Liver (tissue), 3 donors: ENCODE results near the gene MEN1.

Experiments
- CTCF ChIP-seq: fragments of 150-350 bp; IDR thresholded peaks from 2 replicates; pipeline ENCODE4 v1.5.1; 2017; ENCODE audit warnings: improper control_type of control experiment, low read depth, low read length; ENCODE audit not compliant: missing input control
- EGR1 ChIP-seq, 2 donors: IDR thresholded peaks; 2 replicates each; pipeline ENCODE4 v1.6.1; 2016 to 2018; ENCODE audit warnings: antibody characterized with exemption in 2 of 2, low read depth in 2 of 2
- GABPA ChIP-seq, 2 donors: IDR thresholded peaks in 1 of 2; conservative IDR thresholded peaks in 1 of 2; 2 replicates each; pipeline ENCODE4 v1.6.1; 2016; ENCODE audit warnings: antibody characterized with exemption in 2 of 2, mild to moderate bottlenecking in 1 of 2, moderate library complexity in 1 of 2
- RAD21 ChIP-seq, 2 donors: IDR thresholded peaks; 2 replicates each; pipeline ENCODE4 v1.6.1; 2016; ENCODE audit warnings: antibody characterized with exemption in 2 of 2, mild to moderate bottlenecking in 2 of 2
- REST ChIP-seq: IDR thresholded peaks from 2 replicates; pipeline ENCODE4 v1.6.1; 2016; ENCODE audit warnings: antibody characterized with exemption, mild to moderate bottlenecking
- TAF1 ChIP-seq: conservative IDR thresholded peaks from 2 replicates; pipeline ENCODE4 v1.6.1; 2016; ENCODE audit warnings: antibody characterized with exemption, mild to moderate bottlenecking
- TF ChIP-seq, protein P1 (sequence below): IDR thresholded peaks from 2 replicates; pipeline ENCODE4 v1.6.1; 2016; ENCODE audit warnings: antibody characterized with exemption
- donor health status: healthy.
- donor health status: healthy.

DNA sequence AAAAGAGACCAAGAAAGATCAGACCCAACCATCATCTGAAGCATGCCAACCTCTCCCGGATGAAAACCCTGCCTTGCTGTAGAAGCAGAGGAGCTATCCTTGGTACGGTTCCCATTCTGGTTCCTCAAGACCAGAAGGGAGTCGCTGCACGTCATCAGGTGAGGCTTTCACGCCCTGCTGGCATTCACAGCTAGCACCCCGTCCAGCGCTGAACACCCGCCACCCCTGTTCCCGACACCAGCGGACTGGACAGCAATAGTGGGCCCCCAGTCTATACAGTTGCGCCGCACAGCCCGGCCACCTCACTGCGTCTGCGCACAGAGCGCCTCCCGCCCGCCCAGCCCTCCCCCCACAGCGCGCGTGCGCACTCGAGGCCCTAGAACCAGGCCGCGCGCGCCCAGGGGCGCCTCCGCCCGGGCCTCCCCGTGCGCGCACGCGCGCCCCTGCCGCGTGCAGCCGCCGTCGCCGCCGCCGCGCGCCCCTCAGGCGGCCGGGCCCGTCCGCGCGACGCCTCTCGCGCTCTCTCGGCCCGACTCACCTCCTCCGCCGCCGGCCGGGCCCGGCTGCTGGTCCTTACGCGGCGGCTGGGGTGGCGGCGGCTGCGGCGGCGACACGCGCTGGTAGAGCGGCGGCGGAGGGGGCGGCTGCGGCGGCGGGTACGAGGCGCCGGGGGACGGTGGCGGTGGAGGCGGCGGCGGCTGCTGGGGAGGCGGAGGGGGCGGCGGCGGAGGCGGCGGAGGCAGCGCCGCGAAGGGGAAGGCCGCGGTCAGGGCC is 32.7 kb downstream of the MEN1 start:
- TF ChIP-seq EGR1 (IDR thresholded peaks at IDR 0.05; ENCODE audit: low read depth in 2 of 2) (no peak), GABPA (IDR thresholded peaks at IDR 0.05 in 1 of 2, conservative IDR thresholded peaks at IDR 0.05 in 1 of 2) (no peak), CTCF (no peak), TAF1 (no peak), REST (peak; percentile 61), RAD21 (IDR thresholded peaks at IDR 0.05) (no peak)
- TF ChIP-seq, protein P1, sequence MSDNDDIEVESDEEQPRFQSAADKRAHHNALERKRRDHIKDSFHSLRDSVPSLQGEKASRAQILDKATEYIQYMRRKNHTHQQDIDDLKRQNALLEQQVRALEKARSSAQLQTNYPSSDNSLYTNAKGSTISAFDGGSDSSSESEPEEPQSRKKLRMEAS, result no peak
